Mesenchymal stem cell (in vitro differentiated cells and primary cell): Measurements from ENCODE around the gene TNFSF11.
"Not testable (repeated sequence)": the region's sequence is repeated elsewhere in the genome, so short reads cannot be mapped to it uniquely, and the experiment has no call there.

Experiments used
- DNase-seq: peaks from one replicate; pipeline ENCODE4 v3.0.0-alpha.2; 2013
- H2AFZ ChIP-seq: one replicate; pipeline ENCODE4 v1.6.1; 2013; ENCODE audit warnings: low read depth, mild to moderate bottlenecking, control low read depth, inconsistent platforms, low read length, moderate library complexity
- H2AK5ac ChIP-seq: 2 replicates; pipeline ENCODE4 v1.6.1; 2013; ENCODE audit warnings: low read length, moderate library complexity, mild to moderate bottlenecking, inconsistent platforms; ENCODE audit not compliant: severe bottlenecking
- H2BK120ac ChIP-seq: one replicate; pipeline ENCODE4 v1.6.1; 2013; ENCODE audit warnings: low read depth, mild to moderate bottlenecking, inconsistent platforms, low read length, moderate library complexity
- H2BK12ac ChIP-seq, 2 experiments: one replicate each; pipeline ENCODE4 v1.6.1; 2013; ENCODE audit warnings: inconsistent platforms in 2 of 2, low read length in 2 of 2, mild to moderate bottlenecking in 2 of 2, moderate library complexity in 2 of 2, control low read depth in 1 of 2
- H2BK15ac ChIP-seq: one replicate; pipeline ENCODE4 v1.6.1; 2013; ENCODE audit warnings: mild to moderate bottlenecking, low read depth, inconsistent platforms; ENCODE audit not compliant: poor library complexity, severe bottlenecking
- H2BK5ac ChIP-seq: 2 replicates; pipeline ENCODE4 v1.6.1; 2013; ENCODE audit warnings: low read depth, mild to moderate bottlenecking, low read length, control low read depth, inconsistent platforms; ENCODE audit not compliant: poor library complexity, severe bottlenecking
- H3K14ac ChIP-seq, 2 experiments: one replicate each; pipeline ENCODE4 v1.6.1; 2013; ENCODE audit warnings: inconsistent platforms in 2 of 2, low read length in 2 of 2, control low read depth in 1 of 2, mild to moderate bottlenecking in 1 of 2, moderate library complexity in 1 of 2
- H3K18ac ChIP-seq, 2 experiments: one replicate each; pipeline ENCODE4 v1.6.1; 2013; ENCODE audit warnings: inconsistent platforms in 2 of 2, low read length in 2 of 2, control low read depth in 1 of 2, low read depth in 1 of 2, mild to moderate bottlenecking in 1 of 2
- H3K23ac ChIP-seq, 2 experiments: one replicate each; pipeline ENCODE4 v1.6.1; 2013; ENCODE audit warnings: inconsistent platforms in 2 of 2, low read length in 2 of 2, mild to moderate bottlenecking in 2 of 2, moderate library complexity in 2 of 2, control low read depth in 1 of 2
- H3K27ac ChIP-seq: 2 replicates; pipeline ENCODE4 v1.5.1; 2013; ENCODE audit warnings: mild to moderate bottlenecking, moderate library complexity, low read length, control low read depth, inconsistent platforms; ENCODE audit not compliant: poor library complexity, severe bottlenecking
- H3K27me3 ChIP-seq, 2 experiments: 2 replicates each; pipeline versions ENCODE4 v1.6.1 to v1.7.0; 2013; ENCODE audit warnings: low read length in 2 of 2, mild to moderate bottlenecking in 2 of 2, moderate library complexity in 2 of 2, control low read depth in 1 of 2, inconsistent platforms in 1 of 2; ENCODE audit not compliant: control insufficient read depth in 1 of 2, insufficient read depth in 1 of 2
- H3K36me3 ChIP-seq, 2 experiments: 2 replicates each; pipeline versions ENCODE4 v1.6.1 to v1.7.0; 2013; ENCODE audit warnings: low read length in 2 of 2, control low read depth in 1 of 2, inconsistent platforms in 1 of 2, low read depth in 1 of 2, mild to moderate bottlenecking in 1 of 2; ENCODE audit not compliant: insufficient read depth in 2 of 2, control insufficient read depth in 1 of 2
- H3K4ac ChIP-seq, 2 experiments: one replicate each; pipeline ENCODE4 v1.6.1; 2013; ENCODE audit warnings: inconsistent platforms in 2 of 2, low read length in 2 of 2, mild to moderate bottlenecking in 2 of 2, moderate library complexity in 2 of 2, control low read depth in 1 of 2, low read depth in 1 of 2
- H3K4me1 ChIP-seq: 2 replicates; pipeline ENCODE4 v1.6.1; 2013; ENCODE audit warnings: low read depth, low read length, control low read depth; ENCODE audit not compliant: control insufficient read depth, insufficient read depth
- H3K4me2 ChIP-seq: 2 replicates; pipeline ENCODE4 v1.6.1; 2013; ENCODE audit warnings: low read length, mild to moderate bottlenecking, inconsistent platforms; ENCODE audit not compliant: poor library complexity, severe bottlenecking
- H3K4me3 ChIP-seq, 2 experiments: 2 replicates each; pipeline versions ENCODE4 v1.5.1 to v1.7.0; 2013; ENCODE audit warnings: low read length in 2 of 2, mild to moderate bottlenecking in 2 of 2, control low read depth in 1 of 2, low read depth in 1 of 2; ENCODE audit not compliant: insufficient read depth in 1 of 2
- H3K79me1 ChIP-seq: replicated peaks from 2 replicates; pipeline ENCODE4 v1.6.1; 2013; ENCODE audit warnings: mild to moderate bottlenecking, control low read depth, low read length, inconsistent platforms; ENCODE audit not compliant: poor library complexity, severe bottlenecking
- H3K9ac ChIP-seq: 2 replicates; pipeline ENCODE4 v1.7.0; 2013; ENCODE audit warnings: mild to moderate bottlenecking, low read length, moderate library complexity
- H3K9me3 ChIP-seq: 2 replicates; pipeline ENCODE4 v1.7.0; 2013; ENCODE audit warnings: mild to moderate bottlenecking, low read length; ENCODE audit not compliant: control insufficient read depth
- H4K8ac ChIP-seq: one replicate; pipeline ENCODE4 v1.6.1; 2013; ENCODE audit warnings: inconsistent platforms, mild to moderate bottlenecking, low read length, moderate library complexity
- H4K91ac ChIP-seq: one replicate; pipeline ENCODE4 v1.6.1; 2013; ENCODE audit warnings: mild to moderate bottlenecking, low read length, inconsistent platforms
- WGBS: methylation state at CpG from one replicate; pipeline ENCODE4 v1.1.7; 2013; ENCODE audit warnings: mixed read lengths; 5-methylcytosine and 5-hydroxymethylcytosine counted together

TNFSF11 gene

GRCh38 chr13:42560320-42560719 is 13.6 kb upstream of the TNFSF11 start:
- not testable (repeated sequence) for H2BK120ac ChIP-seq, H4K91ac ChIP-seq, H2AK5ac ChIP-seq, H3K14ac ChIP-seq, H3K9me3 ChIP-seq, H2BK15ac ChIP-seq, H3K27me3 ChIP-seq, DNase-seq, H2BK12ac ChIP-seq, H3K4ac ChIP-seq, H3K23ac ChIP-seq, H3K18ac ChIP-seq, H3K9ac ChIP-seq, H3K4me3 ChIP-seq, H2BK5ac ChIP-seq, H3K36me3 ChIP-seq, H3K4me2 ChIP-seq, H4K8ac ChIP-seq, H3K79me1 ChIP-seq, H3K4me1 ChIP-seq, H3K27ac ChIP-seq, H2AFZ ChIP-seq
- WGBS, result 87% methylated on average over 6 of the region's 6 CpGs

- no peaks in the 10 kb centered on the region for H3K79me1 ChIP-seq
- H3K36me3 ChIP-seq, result no peaks in the 10 kb centered on the region
- H3K18ac ChIP-seq, result peak overlapping the region; percentile 65 to 82
- H4K91ac ChIP-seq, result no peak overlapping the region
- no peak overlapping the region for H2BK15ac ChIP-seq
- no peaks in the 10 kb centered on the region for H3K27me3 ChIP-seq
- peak; percentile 43 for DNase-seq
- no peak overlapping the region for H2BK120ac ChIP-seq
- H4K8ac ChIP-seq, result no peak overlapping the region
- H2BK5ac ChIP-seq, result no peak overlapping the region
- H3K4me2 ChIP-seq, result no peak overlapping the region
- no peak overlapping the region for H3K27ac ChIP-seq
- no peak overlapping the region for H2AK5ac ChIP-seq
- no peak overlapping the region for H3K4me3 ChIP-seq
- WGBS, result 64% methylated on average over 3 of the region's 3 CpGs
- H3K4me1 ChIP-seq, result peaks cover 2% of the 10 kb centered on the region
- H2AFZ ChIP-seq, result no peak overlapping the region
- peak overlapping the region in 1 of 2 experiments; percentile 85 for H3K23ac ChIP-seq
- peak overlapping the region; percentile 28 to 87 for H2BK12ac ChIP-seq
- no peak overlapping the region for H3K9ac ChIP-seq
- peak overlapping the region in 1 of 2 experiments; percentile 87 for H3K14ac ChIP-seq
- H3K4ac ChIP-seq, result no peak overlapping the region
- peaks cover 3% of the 10 kb centered on the region for H3K9me3 ChIP-seq
Measured at GRCh38 chr13:42561752-42562467, 12.0 kb upstream of the TNFSF11 start.

DNA sequence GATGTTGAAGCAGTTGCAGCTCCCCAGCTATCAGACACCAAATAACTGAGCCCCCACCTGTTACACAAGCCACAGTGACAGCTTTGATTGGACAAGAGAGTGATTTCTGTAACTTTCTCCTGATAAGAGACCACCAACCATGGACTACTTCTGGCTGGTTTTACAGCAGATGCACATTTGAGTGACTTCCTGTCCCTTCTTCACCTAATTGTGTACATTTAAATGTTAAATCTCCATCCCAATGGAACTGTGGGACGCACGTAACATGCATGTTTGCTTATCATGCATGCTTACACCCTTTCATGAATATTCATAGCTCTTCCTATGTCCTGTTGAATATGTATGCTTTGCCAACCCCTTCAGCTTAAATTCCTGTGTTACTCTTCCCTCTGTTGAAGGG is 6.0 kb upstream of the TNFSF11 start:
- no peak overlapping the region for H3K27ac ChIP-seq
- H4K8ac ChIP-seq, result no peak overlapping the region
- H3K36me3 ChIP-seq, result no peaks in the 10 kb centered on the region
- peaks cover 25% of the 10 kb centered on the region for H3K9me3 ChIP-seq
- H3K14ac ChIP-seq, result no peak overlapping the region
- H3K4me3 ChIP-seq, result no peak overlapping the region
- no peaks in the 10 kb centered on the region for H3K79me1 ChIP-seq
- H3K27me3 ChIP-seq, result peaks cover 0 to 15% of the 10 kb centered on the region in 2 experiments
- no peak overlapping the region for H2BK5ac ChIP-seq
- H4K91ac ChIP-seq, result no peak overlapping the region
- H3K4ac ChIP-seq, result no peak overlapping the region
- H3K9ac ChIP-seq, result no peak overlapping the region
- H3K4me2 ChIP-seq, result no peak overlapping the region
- no peak overlapping the region for H2AK5ac ChIP-seq
- no peaks in the 10 kb centered on the region for H3K4me1 ChIP-seq
- no peak overlapping the region for H2AFZ ChIP-seq
- H2BK12ac ChIP-seq, result no peak overlapping the region
- no peak for DNase-seq
- H3K23ac ChIP-seq, result no peak overlapping the region
- WGBS, result 55% methylated on average over 2 of the region's 2 CpGs
- no peak overlapping the region for H2BK15ac ChIP-seq
- H2BK120ac ChIP-seq, result no peak overlapping the region
- H3K18ac ChIP-seq, result no peak overlapping the region

DNA sequence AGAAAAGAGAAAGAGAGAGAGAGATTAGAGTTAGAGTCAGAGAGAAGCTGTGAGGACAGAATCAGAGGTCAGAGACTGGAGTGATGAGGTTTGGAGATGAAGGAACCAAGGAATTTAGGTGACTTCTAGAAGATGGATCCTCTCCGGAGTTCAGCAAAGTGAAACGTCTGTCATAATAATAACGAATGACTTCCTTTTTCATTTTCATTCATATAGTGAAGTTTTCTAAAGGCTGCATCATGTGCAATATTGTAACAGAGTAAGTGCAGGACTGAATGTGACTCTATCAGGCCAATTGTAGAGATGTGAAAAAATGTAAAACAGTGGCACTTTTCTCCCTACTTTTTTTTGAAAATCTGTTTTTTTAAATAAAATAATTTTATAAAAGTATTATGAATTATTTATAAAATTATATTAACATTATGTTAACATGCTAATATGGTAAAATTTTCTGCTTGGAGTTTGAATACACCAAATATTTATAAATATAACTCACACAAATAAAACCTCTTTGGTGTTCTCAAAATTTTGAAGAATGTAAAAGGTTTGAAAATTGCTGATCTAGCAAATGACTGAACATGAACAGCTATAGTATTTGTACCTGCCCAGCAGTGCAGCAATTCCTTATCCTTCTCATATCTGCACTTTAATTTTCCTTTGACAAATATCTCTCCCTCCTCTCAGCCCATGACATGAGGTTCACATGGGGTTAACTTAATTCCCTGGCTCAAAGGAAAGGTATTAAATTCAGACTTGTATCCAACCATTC is 4.2 kb upstream of the TNFSF11 start:
- H4K91ac ChIP-seq, result no peak overlapping the region
- H3K23ac ChIP-seq, result no peak overlapping the region
- H3K9ac ChIP-seq, result no peak overlapping the region
- H4K8ac ChIP-seq, result no peak overlapping the region
- no peak overlapping the region for H2BK120ac ChIP-seq
- no peak overlapping the region for H3K18ac ChIP-seq
- no peak for DNase-seq
- no peak overlapping the region for H2AFZ ChIP-seq
- no peak overlapping the region for H3K4me2 ChIP-seq
- H3K79me1 ChIP-seq, result no peaks in the 10 kb centered on the region
- H3K27me3 ChIP-seq, result peaks cover 6 to 34% of the 10 kb centered on the region in 2 experiments
- peaks cover 7% of the 10 kb centered on the region for H3K4me1 ChIP-seq
- no peak overlapping the region for H3K14ac ChIP-seq
- no peak overlapping the region for H2BK12ac ChIP-seq
- H3K4me3 ChIP-seq, result no peak overlapping the region
- 90% methylated on average over 2 of the region's 3 CpGs for WGBS
- no peak overlapping the region for H2BK15ac ChIP-seq
- H2BK5ac ChIP-seq, result no peak overlapping the region
- H2AK5ac ChIP-seq, result no peak overlapping the region
- no peak overlapping the region for H3K27ac ChIP-seq
- H3K4ac ChIP-seq, result no peak overlapping the region
- H3K36me3 ChIP-seq, result peaks cover 0 to 3% of the 10 kb centered on the region in 2 experiments
- peaks cover 32% of the 10 kb centered on the region for H3K9me3 ChIP-seq
